OCI-LY7 (cell line): ENCODE data around the gene PRSS2. TPM values are rescaled to one million over a fixed set of nuclear protein-coding genes. Genes with fewer than 3 reads are reported as not detected.

Experiments
- BruUV-seq: library from RNA; stranded (reverse); fragments of 400-500 nt; replicated peaks from 2 replicates; lab custom pipeline; 2021; lab: Mats Ljungman, UMichigan
- CTCF ChIA-PET: fragments of 300-600 bp; sonication (Branson Sonifier 250); formaldehyde crosslinking; loops from one replicate; lab custom pipeline; 2022; ENCODE audit warnings: antibody characterized with exemption; ENCODE audit not compliant: unreplicated experiment; lab: Charles Lee
- POLR2A ChIA-PET: fragments of 300-600 bp; sonication (Branson Sonifier 250); formaldehyde crosslinking; loops from one replicate; lab custom pipeline; 2022; ENCODE audit warnings: antibody characterized with exemption; lab: Charles Lee
- DNase-seq: peaks from one replicate; pipeline ENCODE4 v3.0.0-alpha.2; 2015; ENCODE audit warnings: low spot score
- H2AFZ ChIP-seq: fragments of 200-600 bp; sonication (generic), shearing (Covaris generic); 2 replicates; pipeline ENCODE4 v1.6.1; 2014; ENCODE audit warnings: mild to moderate bottlenecking, antibody characterized with exemption, low read length, moderate library complexity
- H3K27ac ChIP-seq: fragments of 200-600 bp; sonication (generic); 2 replicates; pipeline ENCODE4 v1.5.1; 2014; ENCODE audit warnings: mixed run types, low read depth, mild to moderate bottlenecking, moderate library complexity, low read length, inconsistent platforms; ENCODE audit not compliant: poor library complexity, severe bottlenecking
- H3K36me3 ChIP-seq: fragments of 200-600 bp; sonication (generic); 2 replicates; pipeline ENCODE4 v1.6.1; 2014; ENCODE audit warnings: mild to moderate bottlenecking, antibody characterized with exemption, low read length, moderate library complexity, mixed read lengths; ENCODE audit not compliant: insufficient read depth
- H3K4me1 ChIP-seq: fragments of 200-600 bp; sonication (generic); 2 replicates; pipeline ENCODE4 v1.5.1; 2014; ENCODE audit warnings: mild to moderate bottlenecking, low read length; ENCODE audit not compliant: insufficient read depth, poor library complexity, severe bottlenecking
- H3K4me2 ChIP-seq: fragments of 200-600 bp; sonication (generic); 2 replicates; pipeline ENCODE4 v1.6.1; 2014; ENCODE audit warnings: mild to moderate bottlenecking, low read length
- H3K4me3 ChIP-seq: fragments of 200-600 bp; sonication (generic); 2 replicates; pipeline ENCODE4 v1.5.1; 2014; ENCODE audit warnings: mild to moderate bottlenecking, low read depth, low read length; ENCODE audit not compliant: poor library complexity, severe bottlenecking
- H3K79me2 ChIP-seq: fragments of 200-600 bp; sonication (generic); 2 replicates; pipeline ENCODE4 v1.6.1; 2016; ENCODE audit warnings: low read depth, mild to moderate bottlenecking, low read length, moderate library complexity, mixed read lengths; ENCODE audit not compliant: insufficient read depth
- H3K9me2 ChIP-seq: fragments of 200-600 bp; sonication (generic); 2 replicates; pipeline ENCODE4 v1.6.1; 2016; ENCODE audit warnings: mild to moderate bottlenecking, low read length, mixed read lengths; ENCODE audit not compliant: insufficient read depth
- H3K9me3 ChIP-seq: fragments of 200-600 bp; sonication (generic); 2 replicates; pipeline ENCODE4 v1.6.1; 2014; ENCODE audit warnings: mild to moderate bottlenecking, mixed run types, low read length, mixed read lengths
- H4K20me1 ChIP-seq: fragments of 200-600 bp; sonication (generic); 2 replicates; pipeline ENCODE4 v1.6.1; 2014; ENCODE audit warnings: mild to moderate bottlenecking, antibody characterized with exemption, low read length, moderate library complexity, mixed read lengths; ENCODE audit not compliant: insufficient read depth
- EZH2phosphoT487 ChIP-seq: fragments of 200-600 bp; sonication (generic); IDR thresholded peaks from 2 replicates; pipeline ENCODE4 v1.6.1; 2018; ENCODE audit warnings: low read depth, borderline replicate concordance, mild to moderate bottlenecking, mixed run types, antibody characterized with exemption, low read length, moderate library complexity, mixed read lengths
- intact Hi-C: fragments of 100-400 bp; cut with micrococcal nuclease; formaldehyde crosslinking; loops from one replicate; pipeline ENCODE4 v1.10.0; 2022; ENCODE audit not compliant: unreplicated experiment
- total RNA-seq, 2 experiments: library from RNA; depleted of rRNA in 1 of 2; stranded (reverse); fragments of >200 nt in 1 of 2; shearing (Covaris generic) in 1 of 2; gene quantifications; 2 replicates each; pipeline ENCODE4 v1.2.3, GENCODE V29; 2014 to 2022
- TF ChIP-seq, protein P1 (sequence below): fragments of 200-600 bp; sonication (generic); conservative IDR thresholded peaks from 2 replicates; pipeline ENCODE4 v1.5.1; 2014; ENCODE audit warnings: mild to moderate bottlenecking, antibody characterized with exemption, low read length, moderate library complexity, mixed read lengths

PRSS2 gene
- total RNA-seq, 2 experiments from 2014 or later = 0.60 to 1.1 TPM

DNA sequence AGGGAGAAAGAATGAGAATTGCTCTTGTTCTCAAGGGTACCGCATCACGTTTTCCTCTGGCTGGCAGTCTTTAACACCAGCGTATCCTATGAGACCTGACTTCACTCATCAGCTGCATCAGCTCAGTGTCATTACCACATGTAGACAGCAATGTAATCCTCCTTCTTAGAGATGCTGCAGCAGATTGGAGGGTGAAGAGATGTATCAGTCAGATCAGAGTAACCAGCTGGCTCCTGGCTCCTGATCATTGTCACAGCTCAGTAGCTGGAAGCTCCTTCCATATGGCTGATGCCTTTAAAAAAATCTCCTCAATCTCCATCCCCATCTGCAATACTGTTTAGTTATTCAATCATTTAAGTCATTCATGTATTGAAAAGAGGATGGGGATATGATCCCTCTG lies 44.4 kb downstream of the PRSS2 start:
- Histone ChIP-seq H3K4me1 (peaks cover 38% of the 10 kb centered on the region), H3K4me2 (no peak overlapping the region), H3K27ac (no peak overlapping the region), H3K36me3 (no peaks in the 10 kb centered on the region), H3K9me2 (no peaks in the 10 kb centered on the region; the same call in 1 of the 2 replicates), H2AFZ (no peak overlapping the region), H3K9me3 (no peaks in the 10 kb centered on the region), H4K20me1 (no peaks in the 10 kb centered on the region), H3K4me3 (no peak overlapping the region), H3K79me2 (no peaks in the 10 kb centered on the region)
- ChIA-PET CTCF (no interaction called here), POLR2A (interaction anchor here (1.1 to 15.5 kb wide), 2 partner anchors 24 to 159 kb away, joined by 3 to 666 read pairs; no protein-coding TSS in a partner anchor)
- intact Hi-C loops = no loop called here
- no peak for DNase-seq
- BruUV-seq = no TSS peak
- TF ChIP-seq EZH2phosphoT487 = no peak
- TF ChIP-seq, protein P1, sequence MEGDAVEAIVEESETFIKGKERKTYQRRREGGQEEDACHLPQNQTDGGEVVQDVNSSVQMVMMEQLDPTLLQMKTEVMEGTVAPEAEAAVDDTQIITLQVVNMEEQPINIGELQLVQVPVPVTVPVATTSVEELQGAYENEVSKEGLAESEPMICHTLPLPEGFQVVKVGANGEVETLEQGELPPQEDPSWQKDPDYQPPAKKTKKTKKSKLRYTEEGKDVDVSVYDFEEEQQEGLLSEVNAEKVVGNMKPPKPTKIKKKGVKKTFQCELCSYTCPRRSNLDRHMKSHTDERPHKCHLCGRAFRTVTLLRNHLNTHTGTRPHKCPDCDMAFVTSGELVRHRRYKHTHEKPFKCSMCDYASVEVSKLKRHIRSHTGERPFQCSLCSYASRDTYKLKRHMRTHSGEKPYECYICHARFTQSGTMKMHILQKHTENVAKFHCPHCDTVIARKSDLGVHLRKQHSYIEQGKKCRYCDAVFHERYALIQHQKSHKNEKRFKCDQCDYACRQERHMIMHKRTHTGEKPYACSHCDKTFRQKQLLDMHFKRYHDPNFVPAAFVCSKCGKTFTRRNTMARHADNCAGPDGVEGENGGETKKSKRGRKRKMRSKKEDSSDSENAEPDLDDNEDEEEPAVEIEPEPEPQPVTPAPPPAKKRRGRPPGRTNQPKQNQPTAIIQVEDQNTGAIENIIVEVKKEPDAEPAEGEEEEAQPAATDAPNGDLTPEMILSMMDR = no peak

GRCh38 chr7:142817506-142817905 lies 46.7 kb downstream of the PRSS2 start:
- Histone ChIP-seq H3K27ac (no peak overlapping the region), H3K9me3 (no peaks in the 10 kb centered on the region), H2AFZ (no peak overlapping the region), H3K4me3 (no peak overlapping the region), H3K4me1 (peaks cover 14% of the 10 kb centered on the region), H3K79me2 (no peaks in the 10 kb centered on the region), H3K4me2 (no peak overlapping the region), H4K20me1 (no peaks in the 10 kb centered on the region), H3K36me3 (no peaks in the 10 kb centered on the region), H3K9me2 (no peaks in the 10 kb centered on the region; the same call in 1 of the 2 replicates)
- POLR2A ChIA-PET = interaction anchor here (0.6 to 1.5 kb wide), 2 partner anchors 18 to 21 kb away, joined by 3 read pairs; no protein-coding TSS in a partner anchor
- TF ChIP-seq, protein P1 = no peak
- no peak for TF ChIP-seq EZH2phosphoT487
- intact Hi-C loops = no loop called here
- CTCF ChIA-PET = interaction anchor here (0.5 kb wide), 1 partner anchor 32 kb away, joined by 5 read pairs; no protein-coding TSS in a partner anchor
- DNase-seq = no peak
- no TSS peak for BruUV-seq

- no peak for DNase-seq
- Histone ChIP-seq H3K4me3 (no peak overlapping the region), H3K36me3 (no peaks in the 10 kb centered on the region), H3K27ac (no peak overlapping the region), H3K9me3 (peaks cover 12% of the 10 kb centered on the region; the same call in 1 of the 2 replicates), H2AFZ (no peak overlapping the region), H4K20me1 (no peaks in the 10 kb centered on the region), H3K79me2 (no peaks in the 10 kb centered on the region), H3K9me2 (no peaks in the 10 kb centered on the region; the same call in 1 of the 2 replicates), H3K4me2 (no peak overlapping the region), H3K4me1 (no peaks in the 10 kb centered on the region)
- TF ChIP-seq EZH2phosphoT487 = no peak
- TF ChIP-seq, protein P1 = no peak
- intact Hi-C loops = no loop called here
- POLR2A ChIA-PET = no interaction called here
- CTCF ChIA-PET = no interaction called here
- BruUV-seq = no TSS peak
These were observed 48.8 kb downstream of the PRSS2 start for GRCh38 chr7:142819530-142819929.
